HepG2 (cell line): Measurements from ENCODE around the gene ODAD2.

Experiments
- ARNT ChIP-seq: fragments of 450-650 bp; IDR thresholded peaks from 2 replicates; pipeline ENCODE4 v1.6.1; 2017
- CHD4 ChIP-seq: fragments of 200-600 bp; sonication (generic); IDR thresholded peaks from 2 replicates; pipeline ENCODE4 v1.7.0; 2017; ENCODE audit warnings: mild to moderate bottlenecking, low read length, borderline replicate concordance
- POLR2A ChIP-seq, 2 experiments: IDR thresholded peaks; 2 replicates each; pipeline ENCODE4 v1.6.1; 2011; ENCODE audit warnings: low read depth in 2 of 2, low read length in 2 of 2, mild to moderate bottlenecking in 1 of 2, moderate library complexity in 1 of 2; ENCODE audit not compliant: insufficient read depth in 1 of 2
- ZFAT ChIP-seq: sonication (generic); formaldehyde crosslinking; conservative IDR thresholded peaks from 2 replicates; pipeline ENCODE4 v1.8.1; 2023; ENCODE audit warnings: missing genetic modification reagents, inconsistent platforms
- ZNF740 ChIP-seq: sonication (generic); formaldehyde crosslinking; IDR thresholded peaks from 2 replicates; pipeline ENCODE4 v1.4.0; 2020; ENCODE audit warnings: missing genetic modification reagents
- TF ChIP-seq, protein P1 (sequence below): sonication (generic); formaldehyde crosslinking; IDR thresholded peaks from 2 replicates; pipeline ENCODE4 v1.5.0; 2020; ENCODE audit warnings: mild to moderate bottlenecking, missing genetic modification reagents, moderate library complexity
- TF ChIP-seq, protein P2 (sequence below): sonication (generic); formaldehyde crosslinking; IDR thresholded peaks from 2 replicates; pipeline ENCODE4 v1.5.1; 2020; ENCODE audit warnings: mild to moderate bottlenecking, missing genetic modification reagents, borderline replicate concordance

- no peak for TF ChIP-seq ZFAT (CRISPR knock-in tag)
- no peak for TF ChIP-seq POLR2A (IDR thresholded peaks at IDR 0.05; ENCODE audit: insufficient read depth in 1 of 2, low read depth in 2 of 2, low read length in 2 of 2)
- TF ChIP-seq, protein P1, sequence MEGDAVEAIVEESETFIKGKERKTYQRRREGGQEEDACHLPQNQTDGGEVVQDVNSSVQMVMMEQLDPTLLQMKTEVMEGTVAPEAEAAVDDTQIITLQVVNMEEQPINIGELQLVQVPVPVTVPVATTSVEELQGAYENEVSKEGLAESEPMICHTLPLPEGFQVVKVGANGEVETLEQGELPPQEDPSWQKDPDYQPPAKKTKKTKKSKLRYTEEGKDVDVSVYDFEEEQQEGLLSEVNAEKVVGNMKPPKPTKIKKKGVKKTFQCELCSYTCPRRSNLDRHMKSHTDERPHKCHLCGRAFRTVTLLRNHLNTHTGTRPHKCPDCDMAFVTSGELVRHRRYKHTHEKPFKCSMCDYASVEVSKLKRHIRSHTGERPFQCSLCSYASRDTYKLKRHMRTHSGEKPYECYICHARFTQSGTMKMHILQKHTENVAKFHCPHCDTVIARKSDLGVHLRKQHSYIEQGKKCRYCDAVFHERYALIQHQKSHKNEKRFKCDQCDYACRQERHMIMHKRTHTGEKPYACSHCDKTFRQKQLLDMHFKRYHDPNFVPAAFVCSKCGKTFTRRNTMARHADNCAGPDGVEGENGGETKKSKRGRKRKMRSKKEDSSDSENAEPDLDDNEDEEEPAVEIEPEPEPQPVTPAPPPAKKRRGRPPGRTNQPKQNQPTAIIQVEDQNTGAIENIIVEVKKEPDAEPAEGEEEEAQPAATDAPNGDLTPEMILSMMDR = no peak
- TF ChIP-seq ARNT = no peak
- no peak for TF ChIP-seq CHD4
- TF ChIP-seq, protein P2, sequence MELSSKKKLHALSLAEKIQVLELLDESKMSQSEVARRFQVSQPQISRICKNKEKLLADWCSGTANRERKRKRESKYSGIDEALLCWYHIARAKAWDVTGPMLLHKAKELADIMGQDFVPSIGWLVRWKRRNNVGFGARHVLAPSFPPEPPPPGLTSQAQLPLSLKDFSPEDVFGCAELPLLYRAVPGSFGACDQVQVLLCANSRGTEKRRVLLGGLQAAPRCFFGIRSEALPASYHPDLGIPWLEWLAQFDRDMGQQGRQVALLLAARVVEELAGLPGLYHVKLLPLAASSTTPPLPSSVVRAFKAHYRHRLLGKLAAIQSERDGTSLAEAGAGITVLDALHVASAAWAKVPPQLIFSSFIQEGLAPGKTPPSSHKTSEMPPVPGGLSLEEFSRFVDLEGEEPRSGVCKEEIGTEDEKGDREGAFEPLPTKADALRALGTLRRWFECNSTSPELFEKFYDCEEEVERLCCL = no peak
- TF ChIP-seq ZNF740 = no peak
These were observed 21.4 kb upstream of the ODAD2 start for GRCh38 chr10:28020080-28020860.
